SK-N-SH (cell line): ENCODE measurements around the gene ZC3H18. TPM values are rescaled to one million over a fixed set of nuclear protein-coding genes. Genes with fewer than 3 reads are reported as not detected.

Experiments used
- CTCF ChIA-PET: fragments of 300-600, 350-600 bp; formaldehyde crosslinking; extraction: SDS; loops from one replicate; lab custom pipeline; 2021; lab: Yijun Ruan, JAX
- POLR2A ChIA-PET: fragments of 350-600 bp; sonication (Branson Sonifier 250); formaldehyde crosslinking; extraction: SDS; loops from one replicate; lab custom pipeline; 2020; ENCODE audit warnings: antibody characterized with exemption, inconsistent platforms; lab: Yijun Ruan, JAX
- DNase-seq: peaks from one replicate; pipeline ENCODE4 v3.0.0; 2012
- H2AFZ ChIP-seq: fragments of 200-600 bp; sonication (generic); 2 replicates; pipeline ENCODE4 v1.8.1; 2016; ENCODE audit warnings: antibody characterized with exemption, mild to moderate bottlenecking, low read depth
- H3F3A ChIP-seq: fragments of 200-600 bp; sonication (generic); replicated peaks from 2 replicates; pipeline ENCODE3; 2016; ENCODE audit warnings: antibody characterized with exemption, mild to moderate bottlenecking; ENCODE audit not compliant: insufficient read depth
- H3K27ac ChIP-seq, 2 experiments: fragments of 200-500 bp in 1 of 2; fragments of 200-600 bp in 1 of 2; sonication (Bioruptor generic) in 1 of 2; sonication (generic), shearing (Covaris generic) in 1 of 2; 2 replicates each; pipeline versions ENCODE4 v1.5.1 to v1.6.1; 2014 to 2016; ENCODE audit warnings: low read depth in 2 of 2, inconsistent platforms in 1 of 2, low read length in 1 of 2, mild to moderate bottlenecking in 1 of 2, mixed read lengths in 1 of 2
- H3K27me3 ChIP-seq: fragments of 200-600 bp; sonication (generic), shearing (Covaris generic); 2 replicates; pipeline ENCODE4 v1.6.1; 2016; ENCODE audit warnings: mixed run types; ENCODE audit not compliant: insufficient read depth
- H3K36me3 ChIP-seq, 2 experiments: fragments of 200-500 bp in 1 of 2; fragments of 200-600 bp in 1 of 2; sonication (Bioruptor generic) in 1 of 2; sonication (generic) in 1 of 2; replicated peaks in 1 of 2; 2 replicates each; pipeline versions ENCODE3 to v1.5.1; 2014 to 2016; ENCODE audit warnings: low read length in 1 of 2, mild to moderate bottlenecking in 1 of 2; ENCODE audit not compliant: insufficient read depth in 2 of 2, control insufficient read depth in 1 of 2
- H3K4me1 ChIP-seq, 2 experiments: fragments of 200-500 bp in 1 of 2; fragments of 200-600 bp in 1 of 2; sonication (Bioruptor generic) in 1 of 2; sonication (generic), shearing (Covaris generic) in 1 of 2; 2 replicates each; pipeline versions ENCODE4 v1.5.1 to v1.6.1; 2014 to 2016; ENCODE audit warnings: low read depth in 1 of 2, low read length in 1 of 2, mixed run types in 1 of 2; ENCODE audit not compliant: insufficient read depth in 2 of 2, control insufficient read depth in 1 of 2
- H3K4me2 ChIP-seq: fragments of 200-600 bp; sonication (generic), shearing (Covaris generic); 2 replicates; pipeline ENCODE4 v1.6.1; 2017; ENCODE audit warnings: mixed run types
- H3K4me3 ChIP-seq, 2 experiments: fragments of 200-500 bp in 1 of 2; fragments of 200-600 bp in 1 of 2; sonication (Bioruptor generic) in 1 of 2; sonication (generic), shearing (Covaris generic) in 1 of 2; 2 replicates each; pipeline versions ENCODE4 v1.5.1 to v1.8.1; 2014 to 2016; ENCODE audit warnings: low read depth in 2 of 2, inconsistent platforms in 1 of 2, low read length in 1 of 2, mild to moderate bottlenecking in 1 of 2, mixed read lengths in 1 of 2, moderate library complexity in 1 of 2
- H3K79me2 ChIP-seq: fragments of 200-600 bp; sonication (generic); 2 replicates; pipeline ENCODE4 v1.8.1; 2017; ENCODE audit warnings: mild to moderate bottlenecking; ENCODE audit not compliant: insufficient read depth
- H3K9ac ChIP-seq: fragments of 200-600 bp; sonication (generic); 2 replicates; pipeline ENCODE4 v1.6.1; 2017; ENCODE audit warnings: mixed run types
- H3K9me2 ChIP-seq: fragments of 200-600 bp; sonication (generic); 2 replicates; pipeline ENCODE4 v1.6.1; 2017; ENCODE audit warnings: mixed run types
- H3K9me3 ChIP-seq: fragments of 200-600 bp; sonication (generic); 2 replicates; pipeline ENCODE4 v1.6.1; 2017; ENCODE audit warnings: mixed run types, mild to moderate bottlenecking, moderate library complexity
- H4K20me1 ChIP-seq: fragments of 200-600 bp; sonication (generic); 2 replicates; pipeline ENCODE4 v1.6.1; 2017; ENCODE audit warnings: mild to moderate bottlenecking, mixed run types; ENCODE audit not compliant: insufficient read depth
- ELF1 ChIP-seq: IDR thresholded peaks from 2 replicates; pipeline ENCODE4 v1.4.0; 2012
- EP300 ChIP-seq, 2 experiments: IDR thresholded peaks; 2 replicates each; pipeline versions ENCODE4 v1.4.0 to v1.6.1; 2012; ENCODE audit warnings: borderline replicate concordance in 1 of 2, low read depth in 1 of 2, low read length in 1 of 2
- FOSL2 ChIP-seq: IDR thresholded peaks from 2 replicates; pipeline ENCODE4 v1.4.0; 2012; ENCODE audit warnings: low read depth, mild to moderate bottlenecking, moderate library complexity, borderline replicate concordance
- FOXM1 ChIP-seq: IDR thresholded peaks from 2 replicates; pipeline ENCODE4 v1.4.0; 2012; ENCODE audit warnings: low read depth, mild to moderate bottlenecking
- GABPA ChIP-seq: IDR thresholded peaks from 2 replicates; pipeline ENCODE4 v1.4.0; 2012; ENCODE audit warnings: low read depth, mild to moderate bottlenecking
- GATA2 ChIP-seq: sonication (generic); formaldehyde crosslinking; IDR thresholded peaks from 2 replicates; pipeline ENCODE4 v1.5.0; 2020; ENCODE audit warnings: mild to moderate bottlenecking, missing genetic modification reagents
- JUND ChIP-seq: IDR thresholded peaks from 2 replicates; pipeline ENCODE4 v1.4.0; 2012
- MEF2A ChIP-seq: IDR thresholded peaks from 2 replicates; pipeline ENCODE4 v1.4.0; 2012; ENCODE audit warnings: low read depth, borderline replicate concordance
- MXI1 ChIP-seq: IDR thresholded peaks from 2 replicates; pipeline ENCODE4 v1.6.1; 2012; ENCODE audit warnings: mild to moderate bottlenecking, low read depth, low read length, improper control_type of control experiment
- NFIC ChIP-seq: IDR thresholded peaks from 2 replicates; pipeline ENCODE4 v1.4.0; 2012; ENCODE audit warnings: borderline replicate concordance
- NRF1 ChIP-seq: IDR thresholded peaks from 2 replicates; pipeline ENCODE4 v1.6.1; 2012; ENCODE audit warnings: low read depth, mild to moderate bottlenecking, low read length
- RCOR1 ChIP-seq: fragments of 150-350 bp; IDR thresholded peaks from 2 replicates; pipeline ENCODE4 v1.6.1; 2017; ENCODE audit warnings: antibody characterized with exemption, low read length
- RFX5 ChIP-seq: IDR thresholded peaks from 2 replicates; pipeline ENCODE4 v1.6.1; 2012; ENCODE audit warnings: mild to moderate bottlenecking, improper control_type of control experiment, low read length
- RXRA ChIP-seq: IDR thresholded peaks from 2 replicates; pipeline ENCODE4 v1.4.0; 2012; ENCODE audit warnings: low read depth, mild to moderate bottlenecking, borderline replicate concordance
- TEAD4 ChIP-seq: IDR thresholded peaks from 2 replicates; pipeline ENCODE4 v1.4.0; 2012; ENCODE audit warnings: mild to moderate bottlenecking, borderline replicate concordance; ENCODE audit not compliant: insufficient read depth
- YY1 ChIP-seq: IDR thresholded peaks from 2 replicates; pipeline ENCODE4 v1.4.0; 2012; ENCODE audit warnings: low read depth, mild to moderate bottlenecking
- WGBS: methylation state at CpG from one replicate; pipeline ENCODE4 v1.1.6; 2017; ENCODE audit warnings: low lambda C conversion rate; 5-methylcytosine and 5-hydroxymethylcytosine counted together
- polyA plus RNA-seq, 3 experiments: library from polyadenylated mRNA; depleted of rRNA; stranded (reverse); fragments of >200 nt; gene quantifications; 2 replicates each; pipeline ENCODE4 v1.2.3, GENCODE V29; 2012
- TF ChIP-seq, protein P1 (sequence below): IDR thresholded peaks from 2 replicates; pipeline ENCODE4 v1.4.0; 2012; ENCODE audit warnings: low read depth
- TF ChIP-seq, protein P2 (sequence below): IDR thresholded peaks from 2 replicates; pipeline ENCODE4 v1.4.0; 2012; ENCODE audit warnings: low read depth, borderline replicate concordance
- TF ChIP-seq, protein P3 (sequence below): IDR thresholded peaks from 2 replicates; pipeline ENCODE4 v1.4.0; 2012; ENCODE audit warnings: low read depth, borderline replicate concordance
- TF ChIP-seq, protein P4 (sequence below): IDR thresholded peaks from 2 replicates; pipeline ENCODE4; 2012

The ZC3H18 gene
- polyA plus RNA-seq, 1 of the 3 experiments (the other 2 are of a cell fraction), result 32.7 TPM

DNA sequence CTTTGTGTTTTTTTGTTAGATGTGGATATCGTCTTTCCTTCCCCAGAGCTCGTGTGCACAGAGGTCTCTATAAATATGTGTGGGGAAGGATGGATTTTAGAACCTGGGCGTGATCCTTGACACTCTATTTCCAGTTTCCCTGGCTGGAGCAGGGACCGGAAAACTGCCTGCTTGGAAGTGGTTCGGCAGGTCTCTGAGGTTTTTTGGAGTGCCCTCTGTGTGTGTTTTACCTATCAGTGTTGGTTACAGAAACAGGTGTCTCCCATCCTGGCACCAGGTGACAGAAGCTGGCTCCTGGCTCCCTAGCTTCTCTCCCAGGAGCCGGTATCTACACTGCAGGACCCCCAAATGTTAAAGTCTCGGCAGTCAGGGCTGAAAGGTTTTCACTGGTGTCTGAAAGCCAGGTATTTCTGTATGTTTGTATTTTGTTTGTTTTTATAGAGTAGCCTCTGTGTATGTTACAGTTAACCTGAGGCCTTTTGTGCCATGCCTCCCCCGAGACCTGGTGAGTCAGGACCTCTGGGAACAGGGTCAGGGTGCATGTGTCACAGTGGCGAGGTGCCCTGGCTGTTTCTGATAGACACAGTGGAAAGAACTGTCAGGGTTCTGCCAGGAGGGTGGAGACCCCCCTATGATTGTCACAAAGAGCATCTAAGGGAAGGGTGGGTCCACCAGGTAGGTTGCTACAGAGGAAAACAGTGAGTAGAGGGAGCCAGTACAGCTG is 31.3 kb downstream of the ZC3H18 start:
- ChIA-PET CTCF (no interaction called here), POLR2A (no interaction called here)
- Histone ChIP-seq H3K36me3 (peaks cover 28 to 58% of the 10 kb centered on the region in 2 experiments), H3F3A (no peaks in the 10 kb centered on the region), H3K4me2 (no peak overlapping the region), H3K27me3 (no peaks in the 10 kb centered on the region), H3K79me2 (peaks cover 17% of the 10 kb centered on the region; the same call in 1 of the 2 replicates), H3K9ac (no peak overlapping the region), H4K20me1 (no peaks in the 10 kb centered on the region; the same call in 1 of the 2 replicates), H3K9me2 (no peaks in the 10 kb centered on the region), H3K27ac (no peak overlapping the region), H3K9me3 (no peaks in the 10 kb centered on the region), H3K4me1 (no peaks in the 10 kb centered on the region), H3K4me3 (no peak overlapping the region), H2AFZ (no peak overlapping the region)
- TF ChIP-seq RFX5 (no peak), ELF1 (no peak), TEAD4 (no peak), FOXM1 (no peak), YY1 (no peak), NFIC (no peak), NRF1 (no peak), MXI1 (no peak), GABPA (no peak), FOSL2 (no peak), JUND (no peak), RCOR1 (no peak), MEF2A (no peak), GATA2 (CRISPR knock-in tag) (no peak), EP300 (IDR thresholded peaks at IDR 0.05; ENCODE audit: borderline replicate concordance in 1 of 2, low read depth in 1 of 2, low read length in 1 of 2) (no peak), RXRA (no peak)
- TF ChIP-seq, protein P1, sequence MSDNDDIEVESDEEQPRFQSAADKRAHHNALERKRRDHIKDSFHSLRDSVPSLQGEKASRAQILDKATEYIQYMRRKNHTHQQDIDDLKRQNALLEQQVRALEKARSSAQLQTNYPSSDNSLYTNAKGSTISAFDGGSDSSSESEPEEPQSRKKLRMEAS, result no peak
- TF ChIP-seq, protein P2, sequence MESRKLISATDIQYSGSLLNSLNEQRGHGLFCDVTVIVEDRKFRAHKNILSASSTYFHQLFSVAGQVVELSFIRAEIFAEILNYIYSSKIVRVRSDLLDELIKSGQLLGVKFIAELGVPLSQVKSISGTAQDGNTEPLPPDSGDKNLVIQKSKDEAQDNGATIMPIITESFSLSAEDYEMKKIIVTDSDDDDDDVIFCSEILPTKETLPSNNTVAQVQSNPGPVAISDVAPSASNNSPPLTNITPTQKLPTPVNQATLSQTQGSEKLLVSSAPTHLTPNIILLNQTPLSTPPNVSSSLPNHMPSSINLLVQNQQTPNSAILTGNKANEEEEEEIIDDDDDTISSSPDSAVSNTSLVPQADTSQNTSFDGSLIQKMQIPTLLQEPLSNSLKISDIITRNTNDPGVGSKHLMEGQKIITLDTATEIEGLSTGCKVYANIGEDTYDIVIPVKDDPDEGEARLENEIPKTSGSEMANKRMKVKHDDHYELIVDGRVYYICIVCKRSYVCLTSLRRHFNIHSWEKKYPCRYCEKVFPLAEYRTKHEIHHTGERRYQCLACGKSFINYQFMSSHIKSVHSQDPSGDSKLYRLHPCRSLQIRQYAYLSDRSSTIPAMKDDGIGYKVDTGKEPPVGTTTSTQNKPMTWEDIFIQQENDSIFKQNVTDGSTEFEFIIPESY, result no peak
- TF ChIP-seq, protein P3, sequence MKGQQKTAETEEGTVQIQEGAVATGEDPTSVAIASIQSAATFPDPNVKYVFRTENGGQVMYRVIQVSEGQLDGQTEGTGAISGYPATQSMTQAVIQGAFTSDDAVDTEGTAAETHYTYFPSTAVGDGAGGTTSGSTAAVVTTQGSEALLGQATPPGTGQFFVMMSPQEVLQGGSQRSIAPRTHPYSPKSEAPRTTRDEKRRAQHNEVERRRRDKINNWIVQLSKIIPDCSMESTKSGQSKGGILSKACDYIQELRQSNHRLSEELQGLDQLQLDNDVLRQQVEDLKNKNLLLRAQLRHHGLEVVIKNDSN, result no peak
- TF ChIP-seq, protein P4, sequence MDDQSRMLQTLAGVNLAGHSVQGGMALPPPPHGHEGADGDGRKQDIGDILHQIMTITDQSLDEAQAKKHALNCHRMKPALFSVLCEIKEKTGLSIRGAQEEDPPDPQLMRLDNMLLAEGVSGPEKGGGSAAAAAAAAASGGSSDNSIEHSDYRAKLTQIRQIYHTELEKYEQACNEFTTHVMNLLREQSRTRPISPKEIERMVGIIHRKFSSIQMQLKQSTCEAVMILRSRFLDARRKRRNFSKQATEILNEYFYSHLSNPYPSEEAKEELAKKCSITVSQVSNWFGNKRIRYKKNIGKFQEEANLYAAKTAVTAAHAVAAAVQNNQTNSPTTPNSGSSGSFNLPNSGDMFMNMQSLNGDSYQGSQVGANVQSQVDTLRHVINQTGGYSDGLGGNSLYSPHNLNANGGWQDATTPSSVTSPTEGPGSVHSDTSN, result no peak
- WGBS, result 87% methylated on average over 9 of the region's 9 CpGs
- no peak for DNase-seq
